ENCODE measurements around the gene ACSM6.

The ACSM6 gene

DNA sequence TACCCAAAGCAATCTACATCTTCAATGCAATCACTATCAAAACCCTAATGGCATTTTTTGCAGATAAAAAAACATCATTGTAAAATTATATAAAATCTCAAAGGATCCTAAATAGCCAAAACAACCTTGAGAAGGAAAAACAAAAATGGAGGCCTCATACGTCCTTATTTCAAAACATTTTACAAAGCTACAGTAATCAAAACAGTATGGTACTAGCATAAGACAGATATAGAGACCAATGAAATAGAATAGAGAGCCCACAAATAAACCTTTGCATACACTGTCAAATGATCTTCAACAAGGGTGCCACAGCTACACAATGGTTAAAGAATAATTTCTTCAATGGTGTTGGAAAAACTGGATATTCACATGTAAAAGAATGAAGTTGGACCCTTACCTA is 62.2 kb downstream of the ACSM6 start:
- Histone ChIP-seq H2AFZ (ENCODE audit: low read length) (no peak overlapping the region), H3F3A (ENCODE audit: insufficient read depth, low read length) (no peaks in the 10 kb centered on the region), H4K20me1 (ENCODE audit: insufficient read depth, low read length) (no peaks in the 10 kb centered on the region), H3K4me1 (ENCODE audit: insufficient read depth, low read length, severe bottlenecking) (no peaks in the 10 kb centered on the region), H3K4me3 (ENCODE audit: low read depth, low read length, poor library complexity, severe bottlenecking) (no peak overlapping the region), H3K27ac (ENCODE audit: low read depth, low read length, poor library complexity, severe bottlenecking) (no peak overlapping the region), H3K9ac (ENCODE audit: low read length) (no peak overlapping the region), H3K79me2 (ENCODE audit: insufficient read depth, low read length) (no peaks in the 10 kb centered on the region), H3K4me2 (ENCODE audit: low read length) (no peak overlapping the region), H3K9me2 (ENCODE audit: low read depth, low read length) (no peaks in the 10 kb centered on the region), H3K27me3 (ENCODE audit: insufficient read depth, low read length) (no peaks in the 10 kb centered on the region), H3K9me3 (ENCODE audit: low read length) (no peaks in the 10 kb centered on the region), H3K36me3 (ENCODE audit: insufficient read depth, low read length) (peaks cover 18% of the 10 kb centered on the region)
- no peak for TF ChIP-seq EZH2 (IDR thresholded peaks at IDR 0.05; ENCODE audit: borderline replicate concordance, low read length)

DNA sequence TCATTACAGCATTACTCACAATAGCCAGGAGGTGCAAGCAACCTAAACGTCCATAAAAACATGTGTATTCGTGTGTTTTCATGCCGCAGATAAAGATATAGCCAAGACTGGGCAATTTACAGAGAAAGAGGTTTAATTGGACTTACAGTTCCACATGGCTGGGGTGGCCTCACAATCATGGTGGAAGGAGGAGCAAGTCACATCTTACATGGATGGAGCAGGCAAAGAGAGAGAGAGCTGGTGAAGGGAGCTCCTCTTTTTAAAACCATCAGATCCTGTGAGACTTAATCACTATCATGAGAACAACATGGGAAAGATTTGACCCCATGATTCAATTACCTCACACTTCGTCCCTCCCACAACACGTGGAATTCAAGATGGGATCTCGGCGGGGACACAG is 63.8 kb downstream of the ACSM6 start:
- peaks cover 19% of the 10 kb centered on the region for H3K36me3 ChIP-seq (ENCODE audit: insufficient read depth, low read length)
- no peak overlapping the region for H3K9ac ChIP-seq (ENCODE audit: low read length)
- TF ChIP-seq, protein P1, sequence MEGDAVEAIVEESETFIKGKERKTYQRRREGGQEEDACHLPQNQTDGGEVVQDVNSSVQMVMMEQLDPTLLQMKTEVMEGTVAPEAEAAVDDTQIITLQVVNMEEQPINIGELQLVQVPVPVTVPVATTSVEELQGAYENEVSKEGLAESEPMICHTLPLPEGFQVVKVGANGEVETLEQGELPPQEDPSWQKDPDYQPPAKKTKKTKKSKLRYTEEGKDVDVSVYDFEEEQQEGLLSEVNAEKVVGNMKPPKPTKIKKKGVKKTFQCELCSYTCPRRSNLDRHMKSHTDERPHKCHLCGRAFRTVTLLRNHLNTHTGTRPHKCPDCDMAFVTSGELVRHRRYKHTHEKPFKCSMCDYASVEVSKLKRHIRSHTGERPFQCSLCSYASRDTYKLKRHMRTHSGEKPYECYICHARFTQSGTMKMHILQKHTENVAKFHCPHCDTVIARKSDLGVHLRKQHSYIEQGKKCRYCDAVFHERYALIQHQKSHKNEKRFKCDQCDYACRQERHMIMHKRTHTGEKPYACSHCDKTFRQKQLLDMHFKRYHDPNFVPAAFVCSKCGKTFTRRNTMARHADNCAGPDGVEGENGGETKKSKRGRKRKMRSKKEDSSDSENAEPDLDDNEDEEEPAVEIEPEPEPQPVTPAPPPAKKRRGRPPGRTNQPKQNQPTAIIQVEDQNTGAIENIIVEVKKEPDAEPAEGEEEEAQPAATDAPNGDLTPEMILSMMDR (IDR thresholded peaks at IDR 0.05; ENCODE audit: low read length): no peak
- TF ChIP-seq EZH2 (IDR thresholded peaks at IDR 0.05; ENCODE audit: borderline replicate concordance, low read length): no peak
- no peaks in the 10 kb centered on the region for H3F3A ChIP-seq (ENCODE audit: insufficient read depth, low read length)
- no peaks in the 10 kb centered on the region for H3K9me2 ChIP-seq (ENCODE audit: low read depth, low read length)
- H3K4me3 ChIP-seq (ENCODE audit: low read depth, low read length, poor library complexity, severe bottlenecking): no peak overlapping the region
- H3K27me3 ChIP-seq (ENCODE audit: insufficient read depth, low read length): no peaks in the 10 kb centered on the region
- H2AFZ ChIP-seq (ENCODE audit: low read length): no peak overlapping the region
- no peak overlapping the region for H3K4me2 ChIP-seq (ENCODE audit: low read length)
- H3K79me2 ChIP-seq (ENCODE audit: insufficient read depth, low read length): no peaks in the 10 kb centered on the region
- no peak overlapping the region for H3K27ac ChIP-seq (ENCODE audit: low read depth, low read length, poor library complexity, severe bottlenecking)
- no peaks in the 10 kb centered on the region for H4K20me1 ChIP-seq (ENCODE audit: insufficient read depth, low read length)
- H3K9me3 ChIP-seq (ENCODE audit: low read length): no peaks in the 10 kb centered on the region
- no peaks in the 10 kb centered on the region for H3K4me1 ChIP-seq (ENCODE audit: insufficient read depth, low read length, severe bottlenecking)

DNA sequence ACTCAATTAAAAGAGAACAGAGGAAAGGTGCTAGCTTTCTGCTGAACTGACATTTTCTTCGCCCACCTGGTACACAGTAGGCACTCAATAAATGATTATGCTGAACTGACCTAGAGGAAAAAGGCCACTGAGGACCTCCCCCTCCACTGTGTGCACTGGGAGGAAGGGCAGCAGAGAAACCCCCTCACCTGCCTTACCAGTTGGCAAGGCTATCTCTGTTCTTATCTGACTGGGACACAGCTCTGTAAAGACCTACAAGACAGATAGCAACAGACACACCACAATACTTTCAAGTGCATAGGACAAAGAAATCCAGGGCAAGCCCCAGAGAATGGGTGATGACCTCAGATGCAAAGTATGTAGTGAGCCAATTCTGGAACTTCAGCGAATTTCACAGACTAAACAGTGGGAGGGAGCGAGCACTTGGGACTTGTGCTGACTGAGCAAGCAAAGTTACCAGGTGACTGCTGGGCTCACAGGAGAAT is 66.4 kb downstream of the ACSM6 start:
- Histone ChIP-seq H3K9me2 (ENCODE audit: low read depth, low read length) (no peaks in the 10 kb centered on the region), H3K4me3 (ENCODE audit: low read depth, low read length, poor library complexity, severe bottlenecking) (no peak overlapping the region), H3K4me1 (ENCODE audit: insufficient read depth, low read length, severe bottlenecking) (no peaks in the 10 kb centered on the region), H3K4me2 (ENCODE audit: low read length) (no peak overlapping the region), H4K20me1 (ENCODE audit: insufficient read depth, low read length) (no peaks in the 10 kb centered on the region), H3K9ac (ENCODE audit: low read length) (no peak overlapping the region), H3K9me3 (ENCODE audit: low read length) (no peaks in the 10 kb centered on the region), H2AFZ (ENCODE audit: low read length) (no peak overlapping the region), H3F3A (ENCODE audit: insufficient read depth, low read length) (no peaks in the 10 kb centered on the region), H3K79me2 (ENCODE audit: insufficient read depth, low read length) (no peaks in the 10 kb centered on the region), H3K36me3 (ENCODE audit: insufficient read depth, low read length) (peaks cover 26% of the 10 kb centered on the region), H3K27me3 (ENCODE audit: insufficient read depth, low read length) (no peaks in the 10 kb centered on the region), H3K27ac (ENCODE audit: low read depth, low read length, poor library complexity, severe bottlenecking) (no peak overlapping the region)
- TF ChIP-seq EZH2 (IDR thresholded peaks at IDR 0.05; ENCODE audit: borderline replicate concordance, low read length): no peak
- TF ChIP-seq, protein P1 (IDR thresholded peaks at IDR 0.05; ENCODE audit: low read length): no peak

DNA sequence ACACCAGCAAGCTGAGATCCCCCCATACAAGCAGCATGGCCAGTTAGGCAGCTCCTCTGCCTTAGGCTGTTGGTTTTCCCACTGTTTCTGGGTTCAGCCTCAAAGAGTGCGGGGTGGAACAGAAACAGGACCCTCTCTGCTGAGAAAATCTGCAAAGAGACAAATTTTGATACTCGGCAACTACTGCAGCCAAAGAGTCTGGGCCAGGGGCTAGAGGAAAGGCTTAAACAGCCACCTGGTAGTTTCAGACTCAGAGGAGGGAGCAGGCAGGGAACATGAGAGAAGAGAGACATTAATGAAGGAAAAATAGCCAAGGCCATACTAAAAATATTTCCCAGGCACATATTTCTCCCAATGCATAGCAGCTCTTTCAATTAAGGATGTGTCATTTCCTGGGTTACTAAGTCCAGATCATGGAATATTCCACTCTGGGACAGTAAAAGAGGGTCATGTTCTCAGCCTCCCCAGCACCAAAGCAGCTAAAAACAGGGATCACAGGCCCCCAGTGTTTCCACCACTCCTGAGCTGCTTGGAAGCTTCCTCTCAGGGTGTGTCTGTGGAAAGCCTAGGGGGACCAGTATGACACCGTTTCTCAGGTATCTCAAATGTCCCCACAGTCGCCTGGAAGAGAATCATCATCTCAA is 67.0 kb downstream of the ACSM6 start:
- TF ChIP-seq EZH2 (IDR thresholded peaks at IDR 0.05; ENCODE audit: borderline replicate concordance, low read length): no peak
- Histone ChIP-seq H3K9ac (ENCODE audit: low read length) (no peak overlapping the region), H3F3A (ENCODE audit: insufficient read depth, low read length) (no peaks in the 10 kb centered on the region), H2AFZ (ENCODE audit: low read length) (no peak overlapping the region), H3K4me1 (ENCODE audit: insufficient read depth, low read length, severe bottlenecking) (no peaks in the 10 kb centered on the region), H3K36me3 (ENCODE audit: insufficient read depth, low read length) (peaks cover 26% of the 10 kb centered on the region), H3K27me3 (ENCODE audit: insufficient read depth, low read length) (no peaks in the 10 kb centered on the region), H3K4me3 (ENCODE audit: low read depth, low read length, poor library complexity, severe bottlenecking) (no peak overlapping the region), H3K9me3 (ENCODE audit: low read length) (no peaks in the 10 kb centered on the region), H3K4me2 (ENCODE audit: low read length) (no peak overlapping the region), H3K27ac (ENCODE audit: low read depth, low read length, poor library complexity, severe bottlenecking) (no peak overlapping the region), H3K79me2 (ENCODE audit: insufficient read depth, low read length) (no peaks in the 10 kb centered on the region), H4K20me1 (ENCODE audit: insufficient read depth, low read length) (no peaks in the 10 kb centered on the region), H3K9me2 (ENCODE audit: low read depth, low read length) (no peaks in the 10 kb centered on the region)
